Adipose tissue (tissue), 3 donors: ENCODE results near the gene TYMP. TPM values are rescaled to one million over a fixed set of nuclear protein-coding genes. Genes with fewer than 3 reads are reported as not detected.

ENCODE experiments used
- H3K27ac ChIP-seq: one replicate; pipeline ENCODE4 v1.5.1; 2013; ENCODE audit warnings: low read depth, low read length
- WGBS, 3 donors: extraction: QIAGEN DNeasy Blood & Tissue Kit; methylation state at CpG; one replicate each; pipeline ENCODE4 v1.1.7; 2013; 5-methylcytosine and 5-hydroxymethylcytosine counted together
- polyA plus RNA-seq, 3 donors: library from polyadenylated mRNA; stranded (reverse); fragments of 200-250 nt; gene quantifications; one replicate each; pipeline ENCODE4 v1.2.3, GENCODE V29; 2013
- donor health status: healthy with polysubstance abuse.
- donor health status: Bipolar disorder and iron deficiency.
- donor health status: healthy.

TYMP gene
- polyA plus RNA-seq, 3 donors = 49.1 to 162 (median 75.1) TPM

DNA sequence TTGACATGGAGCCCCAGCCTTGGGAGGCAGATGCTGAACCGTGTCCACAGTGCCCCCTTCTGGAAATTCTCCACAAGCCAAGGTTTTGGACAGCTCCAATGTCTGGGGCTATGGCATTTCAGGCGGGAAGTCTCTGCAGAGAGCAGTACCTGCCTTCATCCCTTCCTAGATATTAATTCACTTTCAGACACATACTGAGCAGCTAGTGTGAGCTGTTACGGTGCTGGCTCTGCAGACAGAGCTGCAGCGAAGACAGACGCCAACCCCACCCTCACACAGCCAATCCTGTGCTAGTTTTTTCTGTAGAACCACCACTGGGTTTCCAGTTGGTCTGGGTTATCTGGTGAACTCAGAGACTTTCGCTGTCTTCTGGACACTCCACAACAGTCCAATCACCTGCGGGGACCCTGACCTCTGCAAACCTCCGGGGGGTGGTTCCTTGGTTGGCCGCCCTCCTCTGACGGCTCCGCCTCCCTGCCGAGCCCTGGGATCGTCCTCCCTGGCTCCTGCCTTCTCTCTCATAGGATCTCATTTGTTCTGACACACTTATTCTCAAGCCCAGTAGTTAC lies 31.4 kb downstream of the TYMP start:
- no peak overlapping the region for H3K27ac ChIP-seq
- 4 to 21% (median 5%) methylated on average over 13 of the region's 13 CpGs for WGBS, 3 donors

DNA sequence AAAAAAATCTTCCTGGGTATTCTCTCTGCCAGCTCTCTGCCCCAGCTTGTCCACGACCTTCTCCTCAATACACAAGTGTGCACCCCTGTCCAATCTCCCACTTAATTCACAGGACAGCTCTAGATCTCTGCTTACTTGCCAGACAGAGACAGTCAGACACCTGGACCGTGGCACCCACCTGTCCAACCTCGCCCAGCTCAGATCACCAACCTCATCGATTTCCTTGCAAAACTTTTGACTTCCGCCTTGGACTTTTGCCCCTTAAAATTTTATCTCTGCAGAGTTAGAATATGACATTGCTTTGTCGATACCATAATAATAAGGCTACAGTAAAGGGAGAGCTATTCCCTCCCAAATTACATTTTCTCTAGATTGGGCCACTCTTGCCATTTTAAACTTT lies 32.7 kb downstream of the TYMP start:
- no peak overlapping the region for H3K27ac ChIP-seq
- 72 to 88% (median 80%) methylated on average over 6 of the region's 6 CpGs for WGBS, 3 donors

DNA sequence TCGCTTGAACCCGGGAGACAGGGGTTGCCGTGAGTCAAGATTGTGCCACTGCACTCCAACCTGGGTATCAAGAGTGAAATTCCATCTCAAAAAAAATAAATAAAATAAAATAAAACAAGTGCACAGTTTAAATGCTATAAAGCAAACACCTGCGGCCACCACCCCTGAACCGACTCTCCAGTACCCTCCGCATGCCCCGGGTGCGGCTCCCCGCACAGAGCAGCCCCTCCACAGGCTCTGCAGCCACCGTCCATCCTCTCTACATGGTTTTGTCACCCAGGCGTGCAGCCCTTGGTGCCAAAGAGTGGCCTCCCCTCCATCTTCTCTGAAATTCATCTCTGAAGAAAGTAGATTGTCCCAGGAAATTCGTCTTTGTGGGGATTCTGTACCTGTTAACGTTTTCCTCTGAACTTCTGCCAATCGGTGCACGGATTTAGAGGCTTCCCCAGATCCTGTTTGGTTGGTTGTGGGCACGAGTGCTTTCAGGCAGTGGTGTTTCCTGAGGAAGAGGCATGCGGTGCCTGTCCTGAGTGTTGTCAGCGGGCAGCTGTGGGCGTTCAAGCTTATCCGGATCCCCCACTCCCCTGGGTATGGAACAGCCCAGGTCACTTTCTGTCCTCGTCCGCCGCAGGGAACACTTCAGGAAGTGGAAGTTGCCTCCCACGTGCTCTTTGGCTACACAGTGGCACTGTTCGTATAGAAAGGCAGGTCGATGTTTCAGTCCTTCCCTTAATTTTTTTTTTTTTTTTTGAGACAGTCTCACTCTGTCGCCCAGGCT lies 39.1 kb downstream of the TYMP start:
- WGBS, 3 donors = 54 to 76% (median 55%) methylated on average over 27 of the region's 27 CpGs
- no peak overlapping the region for H3K27ac ChIP-seq

DNA sequence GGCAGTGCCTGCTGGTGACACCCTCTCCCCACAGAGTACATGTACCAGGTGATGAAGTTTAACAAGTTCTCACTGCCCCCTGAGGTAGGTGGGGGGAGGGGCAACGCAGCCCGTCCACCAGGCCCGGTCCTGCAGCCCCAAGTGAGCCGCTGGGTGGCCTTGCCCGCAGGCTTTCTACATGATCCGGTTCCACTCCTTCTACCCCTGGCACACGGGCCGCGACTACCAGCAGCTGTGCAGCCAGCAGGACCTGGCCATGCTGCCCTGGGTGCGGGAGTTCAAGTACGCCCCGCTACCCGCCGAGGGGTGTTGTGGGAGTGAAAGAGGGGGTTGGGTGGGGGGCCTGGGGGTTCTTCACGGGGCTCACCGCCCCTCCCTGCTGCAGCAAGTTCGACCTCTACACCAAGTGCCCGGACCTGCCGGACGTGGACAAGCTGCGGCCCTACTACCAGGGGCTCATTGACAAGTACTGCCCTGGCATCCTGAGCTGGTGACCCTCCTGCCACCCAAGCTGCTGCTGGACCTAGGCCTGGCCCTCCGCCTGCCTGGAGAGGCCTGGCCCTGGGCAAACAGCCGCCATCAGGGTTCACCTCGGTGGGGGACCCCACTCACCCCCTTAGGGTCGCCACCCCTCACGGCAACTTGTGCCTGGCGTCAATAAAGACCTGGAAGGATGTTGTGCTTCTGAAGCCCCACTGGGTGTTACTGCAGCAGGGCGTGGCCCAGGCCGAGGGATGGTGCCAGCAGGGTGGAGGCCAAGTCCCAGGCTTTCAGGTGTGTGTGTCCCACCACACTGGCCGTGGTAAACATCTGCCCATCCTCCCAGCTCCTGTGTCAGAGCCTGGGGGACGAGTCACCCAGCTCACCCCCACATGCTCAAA lies 40.2 kb downstream of the TYMP start:
- no peak overlapping the region for H3K27ac ChIP-seq
- WGBS, 3 donors = 77 to 88% (median 86%) methylated on average over 31 of the region's 31 CpGs

DNA sequence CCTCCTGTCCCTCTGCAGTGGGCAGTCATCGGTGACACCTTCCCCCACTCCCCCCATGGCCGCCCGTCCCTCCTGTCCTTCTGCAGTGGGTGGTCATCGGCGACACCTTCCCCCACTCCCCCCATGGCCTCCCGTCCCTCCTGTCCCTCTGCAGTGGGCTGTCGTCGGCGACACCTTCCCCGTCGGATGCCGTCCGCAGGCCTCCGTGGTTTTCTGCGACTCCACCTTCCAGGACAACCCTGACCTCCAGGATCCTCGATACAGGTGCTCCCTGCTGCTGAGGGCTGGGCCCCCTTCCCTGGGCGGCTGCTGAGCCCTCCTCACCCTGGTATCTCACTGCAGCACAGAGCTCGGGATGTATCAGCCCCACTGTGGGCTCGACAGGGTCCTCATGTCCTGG lies 40.9 kb downstream of the TYMP start:
- H3K27ac ChIP-seq = no peak overlapping the region
- 80 to 89% (median 81%) methylated on average over 18 to 19 of the region's 19 CpGs for WGBS, 3 donors

DNA sequence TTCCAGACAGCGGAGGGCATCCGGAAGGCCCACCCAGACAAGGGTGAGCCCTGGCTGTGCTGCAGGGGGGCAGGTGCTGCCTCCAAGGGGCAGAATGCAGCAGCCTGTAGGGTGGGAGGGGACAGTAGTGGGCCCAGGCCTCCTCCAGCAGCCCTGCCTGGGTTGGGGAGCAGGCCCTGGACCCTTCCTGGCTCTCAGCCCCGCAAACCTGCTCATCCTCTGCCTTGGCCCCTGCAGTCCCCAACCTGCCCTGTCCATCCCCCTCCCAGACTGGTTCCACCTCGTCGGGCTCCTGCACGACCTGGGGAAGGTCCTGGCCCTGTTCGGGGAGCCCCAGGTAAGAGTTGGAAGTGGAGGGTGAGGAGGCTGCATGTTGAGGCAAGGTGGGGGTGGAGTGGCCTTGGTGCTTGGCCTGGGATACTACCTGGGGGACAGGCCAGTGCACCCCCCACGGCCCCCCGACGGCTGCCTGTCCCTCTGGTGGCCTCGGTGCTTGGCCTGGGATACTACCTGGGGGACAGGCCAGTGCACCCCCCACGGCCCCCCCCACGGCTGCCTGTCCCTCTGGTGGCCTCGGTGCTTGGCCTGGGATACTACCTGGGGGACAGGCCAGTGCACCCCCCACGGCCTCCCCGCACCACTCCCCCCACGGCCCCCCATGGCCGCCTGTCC lies 41.7 kb downstream of the TYMP start:
- no peak overlapping the region for H3K27ac ChIP-seq
- WGBS, 3 donors = 75 to 82% (median 80%) methylated on average over 15 to 17 of the region's 18 CpGs

DNA sequence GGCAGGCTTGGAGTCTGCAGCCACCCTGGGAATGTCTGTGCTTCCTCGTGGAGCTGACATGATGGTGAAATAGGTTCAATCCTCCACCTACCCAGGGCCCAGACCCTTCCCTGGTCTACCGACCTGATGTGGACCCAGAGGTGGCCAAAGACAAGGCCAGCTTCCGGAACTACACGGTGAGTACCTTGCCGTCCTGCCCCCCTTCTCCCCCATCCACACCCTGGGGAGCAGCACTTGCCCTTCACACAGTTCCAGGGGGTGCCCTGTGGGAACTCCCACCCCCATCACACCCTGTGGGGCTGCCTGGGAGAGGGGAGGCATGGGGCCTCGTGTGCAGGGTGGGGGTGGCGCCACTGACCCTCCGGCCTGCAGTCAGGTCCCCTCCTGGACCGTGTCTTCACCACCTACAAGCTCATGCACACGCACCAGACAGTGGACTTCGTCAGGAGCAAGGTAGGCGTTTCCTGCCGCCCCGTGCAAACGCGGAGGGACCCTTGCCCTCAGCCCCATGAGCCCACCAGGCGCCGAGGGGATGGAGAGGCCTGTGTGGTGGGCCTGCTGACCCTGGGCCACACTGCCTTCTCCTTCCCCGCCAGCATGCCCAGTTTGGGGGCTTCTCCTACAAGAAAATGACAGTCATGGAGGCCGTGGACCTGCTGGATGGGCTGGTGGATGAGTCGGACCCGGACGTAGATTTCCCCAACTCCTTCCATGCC lies 42.4 kb downstream of the TYMP start:
- no peak overlapping the region for H3K27ac ChIP-seq
- WGBS, 3 donors = 80 to 89% (median 83%) methylated on average over 23 of the region's 23 CpGs

DNA sequence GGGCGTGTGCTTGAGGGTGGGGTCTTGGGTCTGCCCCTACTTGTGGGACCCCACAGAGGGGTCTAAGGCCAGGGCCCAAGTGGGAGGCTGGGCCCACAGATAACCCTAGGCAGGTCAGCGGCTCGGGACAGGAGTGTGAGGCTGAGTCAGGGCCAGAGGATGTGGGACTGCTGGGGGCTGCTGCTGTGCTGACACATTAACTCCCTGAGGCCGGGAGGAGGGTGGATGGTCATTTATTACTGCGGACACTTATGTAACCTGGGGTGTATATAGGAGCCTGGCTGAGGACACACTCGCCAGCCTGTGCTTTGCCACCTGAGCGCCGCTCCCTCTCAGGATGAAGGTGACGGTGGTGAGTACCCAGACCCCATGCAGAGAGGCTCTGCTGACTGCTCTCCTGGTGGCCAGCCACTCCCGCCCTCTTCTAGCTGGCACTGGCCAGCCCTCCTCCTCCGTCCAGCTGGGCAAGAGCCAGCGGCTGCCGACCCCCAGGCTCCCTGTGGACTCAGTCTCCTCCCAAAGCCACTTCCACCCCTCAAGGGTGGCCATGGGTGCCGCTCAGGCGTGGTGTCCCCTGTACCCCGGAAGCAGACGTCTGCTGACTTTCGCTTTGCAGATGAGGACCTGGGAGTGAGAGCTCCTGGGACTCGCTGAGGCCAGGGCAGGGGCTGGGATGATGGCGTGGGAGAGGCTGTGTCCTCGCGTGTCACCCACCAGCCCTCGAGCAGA lies 43.1 kb downstream of the TYMP start, which contains the start of gene MIOX:
MIOX (plus strand) TSS at position 299 of the 729 bp plus-strand sequence; CDS start at position 338, 39 bp downstream.
- H3K27ac ChIP-seq = no peak within 1 kb of the TSS
- WGBS, 3 donors = 69 to 73% (median 71%) methylated on average over 23 of the region's 23 CpGs

DNA sequence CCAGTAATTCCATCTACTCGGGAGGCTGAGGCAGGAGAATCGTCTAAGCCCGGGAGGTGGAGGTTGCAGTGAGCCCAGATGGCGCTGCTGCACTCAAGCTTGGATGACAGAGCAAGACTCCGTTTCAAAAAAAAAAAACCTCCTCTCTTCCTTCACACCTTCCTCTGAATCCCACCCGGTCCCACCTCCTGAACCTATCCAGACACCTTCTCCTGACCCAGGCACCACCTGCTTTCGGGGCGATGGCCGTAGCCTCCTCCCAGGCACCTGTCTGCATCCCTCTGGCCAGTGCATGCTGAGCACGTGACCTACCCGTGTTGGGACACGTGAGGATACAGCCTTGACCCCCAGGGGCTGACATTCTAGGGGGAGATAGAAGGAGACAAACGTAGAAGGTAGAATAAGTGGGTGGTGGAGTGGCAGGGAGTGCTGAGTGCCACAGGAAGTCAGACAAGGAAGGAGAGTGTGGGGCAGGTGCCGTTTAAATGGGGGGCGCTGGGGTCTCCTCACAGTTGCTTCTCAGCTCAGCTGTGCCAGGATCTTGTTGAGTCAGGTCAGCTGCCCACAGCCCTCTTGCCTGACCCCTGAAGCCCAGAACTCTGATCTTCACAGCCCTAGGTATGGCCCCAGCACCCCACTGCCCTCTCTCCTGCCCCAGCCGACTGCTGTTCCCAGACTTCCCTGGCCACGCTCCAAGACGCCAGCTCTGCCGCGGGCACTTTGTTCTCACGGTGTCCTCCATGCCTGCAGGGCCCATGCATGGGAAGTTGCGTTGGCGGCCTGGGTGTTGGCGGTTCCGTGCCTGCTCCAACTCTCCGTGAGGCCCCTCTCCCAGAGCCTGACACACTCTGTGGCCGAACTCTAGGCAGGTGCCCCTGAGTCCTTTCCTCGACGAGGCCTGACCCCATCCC lies 44.3 kb downstream of the TYMP start:
- WGBS, 3 donors = 39 to 66% (median 63%) methylated on average over 27 to 29 of the region's 29 CpGs
- H3K27ac ChIP-seq = no peak overlapping the region

DNA sequence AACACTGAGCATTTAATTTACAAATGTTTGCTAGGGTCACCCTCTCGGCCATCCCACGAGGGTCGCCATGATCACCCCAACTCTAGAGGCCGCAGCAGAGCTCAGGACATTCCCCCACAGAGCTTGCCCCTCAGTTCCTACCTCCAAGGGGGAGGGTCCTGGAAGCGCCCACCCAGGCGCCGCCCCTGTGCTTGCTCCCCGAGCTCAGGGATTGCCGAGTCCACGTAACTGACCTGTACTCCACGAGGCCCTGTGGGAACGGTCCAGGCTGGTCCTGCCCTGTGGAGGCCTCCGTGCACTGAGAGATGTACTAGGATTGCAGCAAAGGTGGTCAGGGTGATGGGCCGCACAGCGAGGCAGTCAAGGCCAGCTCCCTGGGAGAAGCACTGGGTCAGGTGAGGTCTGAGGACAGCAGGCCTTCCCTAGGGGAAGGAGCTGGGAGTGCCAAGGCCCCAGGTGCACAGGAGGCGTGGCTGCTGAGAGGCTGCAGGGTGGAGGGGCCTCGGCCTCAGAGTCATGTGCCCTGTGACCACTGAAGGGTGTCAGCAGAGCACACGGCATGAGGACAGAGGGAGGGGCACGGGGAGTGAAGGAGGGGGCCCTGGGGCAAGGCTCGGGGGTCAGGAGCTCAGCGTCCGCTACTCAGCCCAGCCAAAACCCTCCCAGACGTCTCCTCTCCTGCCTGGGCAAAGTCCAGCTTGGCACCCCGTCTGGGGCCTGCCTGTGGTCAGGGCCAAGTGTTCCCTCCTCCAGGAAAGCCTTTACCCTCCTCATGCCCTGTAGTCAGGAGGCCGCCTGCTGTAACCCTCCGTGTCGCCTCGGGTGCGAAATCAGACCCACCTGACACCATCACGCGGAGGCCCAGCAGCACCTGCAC lies 45.6 kb downstream of the TYMP start:
- H3K27ac ChIP-seq = no peak overlapping the region
- 47 to 87% (median 83%) methylated on average over 30 to 31 of the region's 31 CpGs for WGBS, 3 donors

DNA sequence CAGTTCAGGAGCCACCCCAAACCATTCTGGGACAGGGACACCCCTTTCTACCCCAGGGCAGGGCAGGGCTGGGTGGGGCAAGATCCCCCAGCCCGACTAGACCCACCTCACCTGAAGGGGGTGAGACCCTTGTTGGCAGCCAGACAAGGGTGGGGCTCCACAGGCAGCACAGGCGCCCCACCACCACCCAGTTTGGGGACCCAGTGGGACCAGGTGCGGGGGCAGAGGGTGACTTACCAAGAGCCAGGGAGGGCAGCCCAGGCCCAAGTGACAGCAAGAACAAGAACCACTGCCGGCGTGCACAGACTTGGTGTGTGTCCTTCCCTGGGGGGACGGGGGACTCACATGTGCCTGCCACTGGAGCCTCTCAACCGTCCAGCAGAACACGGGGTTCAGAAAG lies 46.3 kb downstream of the TYMP start:
- 53 to 92% (median 87%) methylated on average over 6 to 8 of the region's 8 CpGs for WGBS, 3 donors
- no peak overlapping the region for H3K27ac ChIP-seq

DNA sequence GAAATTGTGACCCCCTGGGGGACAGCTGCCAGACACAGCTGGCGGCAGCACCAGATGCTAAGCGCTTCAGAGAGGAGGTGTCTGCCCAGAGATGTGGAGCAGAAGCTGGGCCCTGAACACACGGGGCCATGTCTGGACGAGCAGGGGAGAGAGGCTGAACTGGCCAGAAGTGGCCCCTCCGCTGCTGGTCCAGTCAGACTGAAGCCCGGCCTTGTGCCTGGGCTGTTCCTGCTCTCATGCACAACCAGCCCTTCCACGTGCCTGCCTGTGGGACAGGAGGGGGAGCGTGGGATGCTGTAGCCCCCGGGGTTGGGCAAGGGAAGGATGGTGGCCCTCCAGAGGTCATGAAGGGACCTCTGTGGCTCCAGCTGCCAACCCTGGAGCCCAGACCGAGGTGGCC lies 46.7 kb downstream of the TYMP start:
- WGBS, 3 donors = 33 to 83% (median 80%) methylated on average over 10 of the region's 10 CpGs
- no peak overlapping the region for H3K27ac ChIP-seq

DNA sequence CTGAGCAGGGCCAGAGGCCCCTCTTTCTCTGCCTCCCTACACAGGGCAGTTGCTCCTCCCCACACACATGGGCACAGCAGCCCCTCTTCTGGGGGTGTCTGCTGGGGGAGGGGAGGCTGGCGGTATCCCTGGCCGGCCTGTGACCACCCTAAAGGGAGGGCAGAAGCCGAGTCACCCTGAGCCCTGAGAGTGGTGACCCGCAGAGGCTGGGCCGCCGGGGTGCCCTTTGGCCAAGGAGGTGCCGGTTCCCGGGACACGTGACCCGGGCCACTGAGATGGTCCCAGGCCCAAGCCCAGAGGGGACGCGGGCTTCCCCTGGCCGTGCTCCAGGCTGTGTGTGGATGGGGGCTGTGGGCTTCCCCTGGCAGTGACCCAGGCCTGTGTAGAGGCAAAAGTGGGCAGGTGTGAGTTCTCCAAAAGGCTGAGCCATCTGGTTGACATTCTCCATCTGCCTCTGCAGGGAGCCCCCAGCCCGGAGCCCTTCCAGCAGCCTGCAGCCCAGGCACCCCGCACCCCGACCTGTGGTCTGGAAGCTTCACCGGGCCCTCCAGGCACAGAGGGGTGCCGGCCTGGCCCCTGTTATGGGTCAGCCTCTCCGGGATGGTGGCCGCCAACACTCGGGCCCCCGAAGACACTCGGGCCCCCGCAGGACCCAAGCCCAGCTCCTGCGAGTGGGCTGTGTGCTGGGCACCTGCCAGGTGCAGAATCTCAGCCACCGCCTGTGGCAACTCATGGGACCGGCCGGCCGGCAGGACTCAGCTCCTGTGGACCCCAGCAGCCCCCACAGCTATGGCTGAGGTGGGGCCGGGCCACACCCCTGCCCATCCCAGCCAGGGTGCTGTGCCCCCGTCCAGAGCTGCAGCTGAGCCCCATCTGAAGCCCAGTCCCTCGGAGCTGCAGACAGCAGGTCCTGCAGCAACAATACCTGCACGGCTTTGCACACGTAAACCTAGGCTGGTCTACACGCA lies 47.4 kb downstream of the TYMP start:
- H3K27ac ChIP-seq = no peak overlapping the region
- 41 to 60% (median 58%) methylated on average over 33 to 35 of the region's 35 CpGs for WGBS, 3 donors

DNA sequence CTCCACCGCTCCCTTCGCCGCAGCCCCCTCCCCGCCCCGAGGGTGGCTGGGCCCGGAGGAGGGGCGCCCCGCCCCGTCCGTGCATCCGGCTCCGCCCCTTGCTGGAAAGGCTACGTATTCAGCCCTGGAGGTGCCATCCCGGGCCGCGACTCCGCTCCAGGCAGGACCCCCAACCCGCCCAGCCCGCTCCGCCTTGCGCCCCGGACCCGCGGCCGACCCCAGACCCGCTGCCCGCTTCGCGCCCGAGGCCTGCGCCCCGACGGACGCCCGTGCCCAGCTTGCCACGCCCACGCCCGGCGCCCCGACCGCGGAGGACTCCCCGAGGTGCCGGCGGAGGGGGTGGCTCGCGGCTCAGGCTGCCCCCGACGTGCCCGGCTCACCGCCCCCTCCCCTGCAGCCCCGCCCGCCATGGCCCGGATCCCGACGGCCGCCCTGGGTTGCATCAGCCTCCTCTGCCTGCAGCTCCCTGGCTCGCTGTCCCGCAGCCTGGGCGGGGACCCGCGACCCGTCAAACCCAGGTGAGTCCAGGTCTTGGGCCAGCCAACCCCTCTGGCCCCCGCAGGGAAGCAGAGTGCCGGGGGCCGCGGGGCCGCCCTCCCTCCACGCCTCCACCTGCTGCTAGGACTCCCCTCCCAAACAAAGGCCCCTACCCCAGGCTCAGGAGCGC lies 48.2 kb downstream of the TYMP start, which contains the start of gene ADM2:
ADM2 (plus strand) TSS at position 104 of the 667 bp plus-strand sequence; CDS start at position 409, 305 bp downstream.
- WGBS, 3 donors = 2 to 3% (median 2%) methylated on average over 39 to 70 of the region's 70 CpGs
- no peak within 1 kb of the TSS for H3K27ac ChIP-seq
